Gastrocnemius medialis (tissue), 4 donors: Measurements from ENCODE around the gene PLXNB1. TPM values are rescaled to one million over a fixed set of nuclear protein-coding genes. Genes with fewer than 3 reads are reported as not detected.

ENCODE experiments used
- ATAC-seq, 2 donors: fragments of 150-250 bp; one replicate each; pipeline ENCODE4 v1.9.1; 2016
- DNase-seq, 2 donors: peaks; one replicate each; pipeline ENCODE4 v3.0.0-alpha.2; 2019
- H3K27ac ChIP-seq, 4 donors: fragments of 200-600 bp; sonication (generic); 1 replicate in 1 of 4; 2 replicates in 3 of 4; pipeline ENCODE4 v1.5.1; 2016 to 2018; ENCODE audit warnings: mild to moderate bottlenecking in 2 of 4, moderate library complexity in 1 of 4
- H3K27me3 ChIP-seq, 3 donors: fragments of 200-600 bp; sonication (generic) in 2 of 3; 1 replicate in 1 of 3; 2 replicates in 2 of 3; pipeline versions ENCODE4 v1.5.1 to v1.6.0; 2016 to 2019; ENCODE audit warnings: mild to moderate bottlenecking in 1 of 3, moderate library complexity in 1 of 3
- H3K36me3 ChIP-seq, 2 donors: fragments of 200-600 bp; sonication (generic) in 1 of 2; one replicate each; pipeline ENCODE4 v1.5.1; 2017 to 2018
- H3K4me1 ChIP-seq, 2 donors: fragments of 200-600 bp; sonication (generic) in 1 of 2; one replicate each; pipeline ENCODE4 v1.5.1; 2016 to 2017; ENCODE audit warnings: mild to moderate bottlenecking in 2 of 2
- H3K4me3 ChIP-seq, 4 donors: fragments of 200-600 bp; sonication (generic) in 3 of 4; 1 replicate in 1 of 4; 2 replicates in 3 of 4; pipeline ENCODE4 v1.5.1; 2016 to 2019; ENCODE audit warnings: mild to moderate bottlenecking in 2 of 4
- H3K9me3 ChIP-seq, 3 donors: fragments of 200-600 bp; sonication (generic) in 2 of 3; 1 replicate in 1 of 3; 2 replicates in 2 of 3; pipeline ENCODE4 v1.5.1; 2016 to 2019
- POLR2A ChIP-seq, 2 donors: fragments of 450-650 bp; IDR thresholded peaks; one replicate each; pipeline ENCODE4 v1.6.1; 2017; ENCODE audit warnings: antibody characterized with exemption in 2 of 2, mild to moderate bottlenecking in 2 of 2, moderate library complexity in 2 of 2
- in situ Hi-C, 4 donors: fragments of 200-750 bp; cut with MboI; loops; one replicate each; pipeline versions ENCODE4 v1.15.0 to v1.8.0; 2017; ENCODE audit warnings: low sequenced_read_pairs in 4 of 4
- intact Hi-C: fragments of 100-400 bp; cut with DNase I; formaldehyde crosslinking; loops from one replicate; pipeline ENCODE4 v1.15.1; 2023; ENCODE audit warnings: low total_unique reads
- total RNA-seq, 4 donors: library from RNA; depleted of rRNA; stranded (reverse); fragments of >200 nt; gene quantifications; one replicate each; pipeline versions ENCODE4 v1.1.0 to v1.2.3, GENCODE V29; 2016
- TF ChIP-seq, protein P1 (sequence below), 5 experiments: fragments of 450-650 bp in 3 of 5; fragments of 200-600 bp in 2 of 5; sonication (generic) in 2 of 5; IDR thresholded peaks in 4 of 5; conservative IDR thresholded peaks in 1 of 5; 1 replicate in 4 of 5; 2 replicates in 1 of 5; pipeline ENCODE4 v1.5.1; 2016 to 2019; ENCODE audit warnings: antibody characterized with exemption in 5 of 5, mild to moderate bottlenecking in 3 of 5, moderate library complexity in 3 of 5

PLXNB1 gene
- total RNA-seq, 4 donors from 2014 or later = 2.8 to 7.2 (median 3.5) TPM

GRCh38 chr3:48423241-48423882, 6.5 kb downstream of the PLXNB1 start:
- no peak overlapping the region for H3K27ac ChIP-seq

DNA sequence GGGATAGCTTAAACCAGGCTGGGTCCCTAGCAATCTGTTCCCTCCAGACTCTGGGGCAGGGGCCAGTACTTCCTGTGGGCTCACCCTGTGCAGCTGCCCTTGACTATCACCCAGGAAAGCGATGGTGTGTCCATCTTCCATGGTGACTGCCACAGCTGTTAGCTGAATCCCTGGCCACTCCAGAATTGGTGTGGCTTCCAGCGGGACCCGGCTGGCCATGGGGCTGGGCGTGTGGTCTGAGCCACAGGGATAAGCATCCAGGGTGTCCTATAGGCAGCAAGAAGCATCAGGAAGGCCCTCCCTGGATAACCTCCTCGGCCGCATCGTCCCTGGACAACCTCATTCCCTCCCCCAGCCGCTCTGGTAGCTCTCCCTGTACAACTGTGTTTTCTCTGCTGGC, 7.2 kb downstream of the PLXNB1 start:
- intact Hi-C loops (no loop called here), in situ Hi-C loops (no loop called here)
- DNase-seq = no peak
- no peak for TF ChIP-seq POLR2A (IDR thresholded peaks at IDR 0.05)
- TF ChIP-seq, protein P1, sequence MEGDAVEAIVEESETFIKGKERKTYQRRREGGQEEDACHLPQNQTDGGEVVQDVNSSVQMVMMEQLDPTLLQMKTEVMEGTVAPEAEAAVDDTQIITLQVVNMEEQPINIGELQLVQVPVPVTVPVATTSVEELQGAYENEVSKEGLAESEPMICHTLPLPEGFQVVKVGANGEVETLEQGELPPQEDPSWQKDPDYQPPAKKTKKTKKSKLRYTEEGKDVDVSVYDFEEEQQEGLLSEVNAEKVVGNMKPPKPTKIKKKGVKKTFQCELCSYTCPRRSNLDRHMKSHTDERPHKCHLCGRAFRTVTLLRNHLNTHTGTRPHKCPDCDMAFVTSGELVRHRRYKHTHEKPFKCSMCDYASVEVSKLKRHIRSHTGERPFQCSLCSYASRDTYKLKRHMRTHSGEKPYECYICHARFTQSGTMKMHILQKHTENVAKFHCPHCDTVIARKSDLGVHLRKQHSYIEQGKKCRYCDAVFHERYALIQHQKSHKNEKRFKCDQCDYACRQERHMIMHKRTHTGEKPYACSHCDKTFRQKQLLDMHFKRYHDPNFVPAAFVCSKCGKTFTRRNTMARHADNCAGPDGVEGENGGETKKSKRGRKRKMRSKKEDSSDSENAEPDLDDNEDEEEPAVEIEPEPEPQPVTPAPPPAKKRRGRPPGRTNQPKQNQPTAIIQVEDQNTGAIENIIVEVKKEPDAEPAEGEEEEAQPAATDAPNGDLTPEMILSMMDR (IDR thresholded peaks at IDR 0.05 in 4 of 5, conservative IDR thresholded peaks at IDR 0.05 in 1 of 5) = no peak
- Histone ChIP-seq H3K4me3 (no peak overlapping the region), H3K27me3 (no peaks in the 10 kb centered on the region), H3K4me1 (peaks cover 0 to 5% of the 10 kb centered on the region in 2 donors), H3K9me3 (no peaks in the 10 kb centered on the region), H3K36me3 (no peaks in the 10 kb centered on the region), H3K27ac (no peak overlapping the region)
- no peak for ATAC-seq

More at GRCh38 chr3:48423241-48423882, 6.5 kb downstream of the PLXNB1 start:
- intact Hi-C loops (no loop called here), in situ Hi-C loops (no loop called here)
- TF ChIP-seq POLR2A (IDR thresholded peaks at IDR 0.05) = no peak
- TF ChIP-seq, protein P1 (IDR thresholded peaks at IDR 0.05 in 4 of 5, conservative IDR thresholded peaks at IDR 0.05 in 1 of 5) = no peak
- ATAC-seq = no peak
- peaks cover 0 to 4% (median 0%) of the 10 kb centered on the region in 3 donors for H3K27me3 ChIP-seq
- H3K9me3 ChIP-seq = no peaks in the 10 kb centered on the region
- no peak for DNase-seq
- H3K36me3 ChIP-seq = no peaks in the 10 kb centered on the region
- no peak overlapping the region for H3K4me3 ChIP-seq
- peaks cover 0 to 5% of the 10 kb centered on the region in 2 donors for H3K4me1 ChIP-seq

GRCh38 chr3:48422272-48422671, 7.6 kb downstream of the PLXNB1 start:
- intact Hi-C loops (no loop called here), in situ Hi-C loops (no loop called here)
- TF ChIP-seq, protein P1 (IDR thresholded peaks at IDR 0.05 in 4 of 5, conservative IDR thresholded peaks at IDR 0.05 in 1 of 5) = no peak
- no peak for TF ChIP-seq POLR2A (IDR thresholded peaks at IDR 0.05)
- DNase-seq (no peak), ATAC-seq (no peak)
- H3K4me1 ChIP-seq = peaks cover 0 to 5% of the 10 kb centered on the region in 2 donors
- H3K27me3 ChIP-seq = no peaks in the 10 kb centered on the region
- no peak overlapping the region for H3K4me3 ChIP-seq
- no peaks in the 10 kb centered on the region for H3K36me3 ChIP-seq
- no peaks in the 10 kb centered on the region for H3K9me3 ChIP-seq
- no peak overlapping the region for H3K27ac ChIP-seq

- H3K27ac ChIP-seq = no peak overlapping the region
- H3K9me3 ChIP-seq = no peaks in the 10 kb centered on the region
- DNase-seq (no peak), ATAC-seq (no peak)
- H3K36me3 ChIP-seq = no peaks in the 10 kb centered on the region
- TF ChIP-seq, protein P1 (IDR thresholded peaks at IDR 0.05 in 4 of 5, conservative IDR thresholded peaks at IDR 0.05 in 1 of 5) = no peak
- TF ChIP-seq POLR2A (IDR thresholded peaks at IDR 0.05) = no peak
- no peak overlapping the region for H3K4me3 ChIP-seq
- intact Hi-C loops = no loop called here
- in situ Hi-C loops = no loop called here
- no peaks in the 10 kb centered on the region for H3K27me3 ChIP-seq
- no peaks in the 10 kb centered on the region for H3K4me1 ChIP-seq
Observed at GRCh38 chr3:48420561-48420960, 9.3 kb downstream of the PLXNB1 start.

DNA sequence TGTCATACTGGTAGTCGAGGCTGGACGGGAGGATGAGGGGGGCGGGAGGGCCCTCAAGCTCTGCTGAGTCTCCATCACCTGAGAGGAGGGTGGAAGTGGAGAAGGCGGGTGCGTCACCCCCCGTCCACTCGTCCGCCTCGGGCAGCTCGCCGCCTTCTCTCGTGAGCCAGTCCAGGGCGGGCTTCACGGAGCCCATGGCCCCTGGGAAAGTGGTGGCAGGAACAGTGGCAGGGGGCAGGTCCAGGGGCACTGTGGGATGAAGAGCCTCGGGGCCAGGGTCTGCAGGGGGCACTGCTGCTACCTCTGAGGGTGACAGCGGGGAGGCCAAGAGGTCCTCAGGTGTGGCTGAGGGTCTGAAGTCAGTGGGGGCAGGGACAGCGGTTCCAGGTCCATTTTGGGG, 10.3 kb downstream of the PLXNB1 start:
- ATAC-seq (no peak), DNase-seq (no peak)
- H3K36me3 ChIP-seq = no peaks in the 10 kb centered on the region
- H3K4me1 ChIP-seq = no peaks in the 10 kb centered on the region
- intact Hi-C loops = no loop called here
- TF ChIP-seq POLR2A (IDR thresholded peaks at IDR 0.05) = no peak
- TF ChIP-seq, protein P1 (IDR thresholded peaks at IDR 0.05 in 4 of 5, conservative IDR thresholded peaks at IDR 0.05 in 1 of 5) = no peak
- H3K27me3 ChIP-seq = no peaks in the 10 kb centered on the region
- no peaks in the 10 kb centered on the region for H3K9me3 ChIP-seq
- H3K4me3 ChIP-seq = no peak overlapping the region
- in situ Hi-C loops = no loop called here
- no peak overlapping the region for H3K27ac ChIP-seq
